ENCODE data around the gene ST6GAL2. TPM values are rescaled to one million over a fixed set of nuclear protein-coding genes. Genes with fewer than 3 reads are reported as not detected.

Gene ST6GAL2
- polyA plus RNA-seq, 1 donor from 2014 or later, result 22.1 TPM

DNA sequence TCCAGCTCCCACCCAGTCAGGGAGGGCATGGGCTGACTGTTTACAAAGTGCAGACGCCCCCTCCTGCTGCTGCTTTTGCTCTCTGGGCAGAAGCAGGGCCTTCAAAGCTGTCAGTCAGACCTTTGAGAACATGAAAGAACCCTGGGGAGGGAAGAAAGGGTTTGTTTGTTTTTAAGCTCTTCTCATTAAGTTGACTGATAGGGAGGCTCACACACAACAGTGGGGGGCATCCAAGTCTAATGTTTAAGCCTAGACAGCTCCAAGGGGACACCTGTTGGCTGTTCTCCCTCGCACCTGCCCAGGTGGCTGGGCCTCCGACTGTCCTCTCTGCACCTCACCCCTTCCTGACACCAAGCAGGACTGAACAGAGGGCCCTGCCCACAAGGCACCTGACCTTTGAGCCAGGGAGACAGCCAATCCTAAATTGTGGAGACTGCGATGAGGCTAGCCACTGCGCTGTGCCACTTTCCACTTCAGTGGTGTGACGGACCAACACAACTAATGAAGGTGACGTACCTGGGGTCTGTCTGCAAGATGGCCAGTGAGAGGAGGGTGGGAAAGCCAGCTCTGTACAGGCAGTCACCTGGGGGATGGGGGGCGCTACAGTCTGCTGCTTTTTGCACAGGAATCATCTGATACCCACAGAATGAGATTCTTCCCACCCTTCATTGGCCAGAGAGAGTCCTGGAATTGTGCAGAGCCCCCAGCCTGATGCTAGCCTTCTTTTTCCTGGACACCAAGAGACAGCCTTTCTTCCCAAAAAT is 16.3 kb downstream of the ST6GAL2 start:
- no peak for TF ChIP-seq MXI1 (conservative IDR thresholded peaks at IDR 0.05; ENCODE audit: poor library complexity, severe bottlenecking)
- TF ChIP-seq CTCF (IDR thresholded peaks at IDR 0.05; ENCODE audit: poor library complexity, severe bottlenecking), result no peak
- no peak for TF ChIP-seq TAF1 (IDR thresholded peaks at IDR 0.05; ENCODE audit: low read depth)
- Histone ChIP-seq H3K4me2 (ENCODE audit: low read length) (no peak overlapping the region), H3K9me2 (ENCODE audit: insufficient read depth, low read length) (no peaks in the 10 kb centered on the region), H2AFZ (ENCODE audit: low read depth, low read length) (no peak overlapping the region), H4K20me1 (ENCODE audit: insufficient read depth) (no peaks in the 10 kb centered on the region), H3K9me3 (ENCODE audit: low read length) (no peaks in the 10 kb centered on the region), H3F3A (ENCODE audit: insufficient read depth, low read length, poor library complexity, severe bottlenecking) (no peaks in the 10 kb centered on the region), H3K9ac (ENCODE audit: low read length) (no peak overlapping the region), H3K79me2 (replicated peaks; ENCODE audit: insufficient read depth, low read length) (no peaks in the 10 kb centered on the region), H3K36me3 (ENCODE audit: insufficient read depth, low read length) (no peaks in the 10 kb centered on the region), H3K27me3 (ENCODE audit: insufficient read depth, low read depth, low read length) (peaks cover 8% of the 10 kb centered on the region), H3K27ac (ENCODE audit: low read length) (no peak overlapping the region), H3K4me3 (ENCODE audit: low read length) (no peak overlapping the region)

GRCh38 chr2:106868275-106868674 is 17.7 kb downstream of the ST6GAL2 start:
- H3K27ac ChIP-seq (ENCODE audit: low read length), result no peak overlapping the region

More at GRCh38 chr2:106868275-106868674, 17.7 kb downstream of the ST6GAL2 start:
- H4K20me1 ChIP-seq (ENCODE audit: insufficient read depth), result no peaks in the 10 kb centered on the region
- TF ChIP-seq TAF1 (IDR thresholded peaks at IDR 0.05; ENCODE audit: low read depth), result no peak
- no peak for TF ChIP-seq POLR2AphosphoS5 (IDR thresholded peaks at IDR 0.05)
- no peak for TF ChIP-seq MXI1 (conservative IDR thresholded peaks at IDR 0.05; ENCODE audit: poor library complexity, severe bottlenecking)
- no peak for TF ChIP-seq CTCF (IDR thresholded peaks at IDR 0.05; ENCODE audit: poor library complexity, severe bottlenecking)
- TF ChIP-seq EP300 (conservative IDR thresholded peaks at IDR 0.05; ENCODE audit: poor library complexity, severe bottlenecking), result no peak
- TF ChIP-seq EZH2 (IDR thresholded peaks at IDR 0.05; ENCODE audit: borderline replicate concordance, insufficient read depth, low read length, poor library complexity, severe bottlenecking), result no peak
- no peak for TF ChIP-seq RAD21 (conservative IDR thresholded peaks at IDR 0.05)
- TF ChIP-seq SMC3 (conservative IDR thresholded peaks at IDR 0.05; ENCODE audit: poor library complexity), result no peak
- TF ChIP-seq, protein P1, sequence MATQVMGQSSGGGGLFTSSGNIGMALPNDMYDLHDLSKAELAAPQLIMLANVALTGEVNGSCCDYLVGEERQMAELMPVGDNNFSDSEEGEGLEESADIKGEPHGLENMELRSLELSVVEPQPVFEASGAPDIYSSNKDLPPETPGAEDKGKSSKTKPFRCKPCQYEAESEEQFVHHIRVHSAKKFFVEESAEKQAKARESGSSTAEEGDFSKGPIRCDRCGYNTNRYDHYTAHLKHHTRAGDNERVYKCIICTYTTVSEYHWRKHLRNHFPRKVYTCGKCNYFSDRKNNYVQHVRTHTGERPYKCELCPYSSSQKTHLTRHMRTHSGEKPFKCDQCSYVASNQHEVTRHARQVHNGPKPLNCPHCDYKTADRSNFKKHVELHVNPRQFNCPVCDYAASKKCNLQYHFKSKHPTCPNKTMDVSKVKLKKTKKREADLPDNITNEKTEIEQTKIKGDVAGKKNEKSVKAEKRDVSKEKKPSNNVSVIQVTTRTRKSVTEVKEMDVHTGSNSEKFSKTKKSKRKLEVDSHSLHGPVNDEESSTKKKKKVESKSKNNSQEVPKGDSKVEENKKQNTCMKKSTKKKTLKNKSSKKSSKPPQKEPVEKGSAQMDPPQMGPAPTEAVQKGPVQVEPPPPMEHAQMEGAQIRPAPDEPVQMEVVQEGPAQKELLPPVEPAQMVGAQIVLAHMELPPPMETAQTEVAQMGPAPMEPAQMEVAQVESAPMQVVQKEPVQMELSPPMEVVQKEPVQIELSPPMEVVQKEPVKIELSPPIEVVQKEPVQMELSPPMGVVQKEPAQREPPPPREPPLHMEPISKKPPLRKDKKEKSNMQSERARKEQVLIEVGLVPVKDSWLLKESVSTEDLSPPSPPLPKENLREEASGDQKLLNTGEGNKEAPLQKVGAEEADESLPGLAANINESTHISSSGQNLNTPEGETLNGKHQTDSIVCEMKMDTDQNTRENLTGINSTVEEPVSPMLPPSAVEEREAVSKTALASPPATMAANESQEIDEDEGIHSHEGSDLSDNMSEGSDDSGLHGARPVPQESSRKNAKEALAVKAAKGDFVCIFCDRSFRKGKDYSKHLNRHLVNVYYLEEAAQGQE (IDR thresholded peaks at IDR 0.05; ENCODE audit: borderline replicate concordance), result no peak
- no peaks in the 10 kb centered on the region for H3K9me2 ChIP-seq (ENCODE audit: insufficient read depth, low read length)
- H3K36me3 ChIP-seq (ENCODE audit: insufficient read depth, low read length), result no peaks in the 10 kb centered on the region
- no peak overlapping the region for H3K4me3 ChIP-seq (ENCODE audit: low read length)
- peaks cover 8% of the 10 kb centered on the region for H3K27me3 ChIP-seq (ENCODE audit: insufficient read depth, low read depth, low read length)
- no peak overlapping the region for H3K9ac ChIP-seq (ENCODE audit: low read length)
- H2AFZ ChIP-seq (ENCODE audit: low read depth, low read length), result no peak overlapping the region
- no peaks in the 10 kb centered on the region for H3K9me3 ChIP-seq (ENCODE audit: low read length)
- H3K4me2 ChIP-seq (ENCODE audit: low read length), result no peak overlapping the region
- H3K79me2 ChIP-seq (replicated peaks; ENCODE audit: insufficient read depth, low read length), result no peaks in the 10 kb centered on the region
- H3F3A ChIP-seq (ENCODE audit: insufficient read depth, low read length, poor library complexity, severe bottlenecking), result no peaks in the 10 kb centered on the region

All from neural cell (in vitro differentiated cells).